ENCODE data around the gene TLL1.

TLL1 gene

GRCh38 chr4:165971933-165972332 lies 98.9 kb downstream of the TLL1 start:
- no peak for DNase-seq (ENCODE audit: low read depth in 3 of 3)

GRCh38 chr4:165972747-165973146 lies 99.7 kb downstream of the TLL1 start:
- no peak for DNase-seq (ENCODE audit: low read depth in 3 of 3)

- no peak for DNase-seq (ENCODE audit: low read depth in 3 of 3)
Observed at GRCh38 chr4:165982934-165983333, 109.9 kb downstream of the TLL1 start.

- DNase-seq (ENCODE audit: low read depth in 3 of 3), result no peak
Observed at GRCh38 chr4:165986956-165987698, 114.1 kb downstream of the TLL1 start.

- no peak for DNase-seq (ENCODE audit: low read depth in 3 of 3)
Observed at GRCh38 chr4:165991325-165992180, 118.5 kb downstream of the TLL1 start.

GRCh38 chr4:165992283-165992682 lies 119.2 kb downstream of the TLL1 start:
- DNase-seq (ENCODE audit: low read depth in 3 of 3), result no peak

- no peak for DNase-seq (ENCODE audit: low read depth in 3 of 3)
Observed at GRCh38 chr4:165994701-165995100, 121.7 kb downstream of the TLL1 start.

- no peak for DNase-seq (ENCODE audit: low read depth in 3 of 3)
Observed at GRCh38 chr4:166003811-166004210, 130.8 kb downstream of the TLL1 start.

GRCh38 chr4:166006217-166006616 lies 133.2 kb downstream of the TLL1 start:
- no peak for DNase-seq (ENCODE audit: low read depth in 3 of 3)

- DNase-seq (ENCODE audit: low read depth in 3 of 3), result no peak
Observed at GRCh38 chr4:166008510-166008909, 135.5 kb downstream of the TLL1 start.

GRCh38 chr4:166012129-166013030 lies 139.3 kb downstream of the TLL1 start:
- DNase-seq (ENCODE audit: low read depth in 3 of 3), result no peak

GRCh38 chr4:166014411-166014810 lies 141.4 kb downstream of the TLL1 start:
- no peak for DNase-seq (ENCODE audit: low read depth in 3 of 3)

GRCh38 chr4:166017804-166018203 lies 144.8 kb downstream of the TLL1 start:
- DNase-seq (ENCODE audit: low read depth in 3 of 3), result no peak

- no peak for DNase-seq (ENCODE audit: low read depth in 3 of 3)
Observed at GRCh38 chr4:166019441-166020220, 146.6 kb downstream of the TLL1 start.

GRCh38 chr4:166021617-166022016 lies 148.6 kb downstream of the TLL1 start:
- DNase-seq (ENCODE audit: low read depth in 3 of 3), result no peak

GRCh38 chr4:166034965-166035364 lies 161.9 kb downstream of the TLL1 start:
- DNase-seq (ENCODE audit: low read depth in 3 of 3), result no peak

GRCh38 chr4:166039822-166040221 lies 166.8 kb downstream of the TLL1 start:
- no peak for DNase-seq (ENCODE audit: low read depth in 3 of 3)

GRCh38 chr4:166042510-166043055 lies 169.5 kb downstream of the TLL1 start:
- no peak for DNase-seq (ENCODE audit: low read depth in 3 of 3)

GRCh38 chr4:166043801-166044200 lies 170.8 kb downstream of the TLL1 start:
- no peak for DNase-seq (ENCODE audit: low read depth in 3 of 3)

GRCh38 chr4:166044871-166045270 lies 171.8 kb downstream of the TLL1 start:
- DNase-seq (ENCODE audit: low read depth in 3 of 3), result no peak

- no peak for DNase-seq (ENCODE audit: low read depth in 3 of 3)
Observed at GRCh38 chr4:166045457-166045856, 172.4 kb downstream of the TLL1 start.

Data from stimulated activated CD4-positive, alpha-beta T cell treated with anti-CD3 and anti-CD28 coated beads, TNF-alpha, amount 100 ng/mL, for 24 hours (primary cell).